Lower leg skin (tissue), 4 donors: ENCODE measurements around the gene ASMTL. TPM values are rescaled to one million over a fixed set of nuclear protein-coding genes. Genes with fewer than 3 reads are reported as not detected.

Experiments used
- DNase-seq, 2 donors: peaks; one replicate each; pipeline ENCODE4 v3.0.0-alpha.2; 2019; ENCODE audit warnings: low spot score in 2 of 2
- H3K4me3 ChIP-seq: fragments of 200-600 bp; sonication (generic); 2 replicates; pipeline ENCODE4 v1.5.1; 2017; ENCODE audit warnings: mild to moderate bottlenecking, low read depth; ENCODE audit not compliant: poor library complexity, severe bottlenecking
- POLR2A ChIP-seq, 2 donors: fragments of 450-650 bp; IDR thresholded peaks; one replicate each; pipeline ENCODE4 v1.6.1; 2016 to 2017; ENCODE audit warnings: antibody characterized with exemption in 2 of 2, mild to moderate bottlenecking in 1 of 2, moderate library complexity in 1 of 2
- WGBS, 2 donors: methylation state at CpG; one replicate each; pipeline ENCODE4 v1.1.5; 2018; 5-methylcytosine and 5-hydroxymethylcytosine counted together
- intact Hi-C: fragments of 100-400 bp; cut with DNase I; formaldehyde crosslinking; loops from one replicate; pipeline ENCODE4 v1.15.0; 2023; ENCODE audit warnings: low total_unique reads
- total RNA-seq, 4 donors: library from RNA; depleted of rRNA; stranded (reverse); fragments of >200 nt; gene quantifications; one replicate each; pipeline ENCODE4 v1.1.0, GENCODE V29; 2016
- TF ChIP-seq, protein P1 (sequence below), 3 donors: fragments of 450-650 bp; IDR thresholded peaks; one replicate each; pipeline ENCODE4 v1.5.1; 2016; ENCODE audit warnings: antibody characterized with exemption in 3 of 3, mild to moderate bottlenecking in 3 of 3, moderate library complexity in 2 of 3

The ASMTL gene
- total RNA-seq, 4 donors from 2014 or later: 24.8 to 35.9 (median 30.1) TPM

DNA sequence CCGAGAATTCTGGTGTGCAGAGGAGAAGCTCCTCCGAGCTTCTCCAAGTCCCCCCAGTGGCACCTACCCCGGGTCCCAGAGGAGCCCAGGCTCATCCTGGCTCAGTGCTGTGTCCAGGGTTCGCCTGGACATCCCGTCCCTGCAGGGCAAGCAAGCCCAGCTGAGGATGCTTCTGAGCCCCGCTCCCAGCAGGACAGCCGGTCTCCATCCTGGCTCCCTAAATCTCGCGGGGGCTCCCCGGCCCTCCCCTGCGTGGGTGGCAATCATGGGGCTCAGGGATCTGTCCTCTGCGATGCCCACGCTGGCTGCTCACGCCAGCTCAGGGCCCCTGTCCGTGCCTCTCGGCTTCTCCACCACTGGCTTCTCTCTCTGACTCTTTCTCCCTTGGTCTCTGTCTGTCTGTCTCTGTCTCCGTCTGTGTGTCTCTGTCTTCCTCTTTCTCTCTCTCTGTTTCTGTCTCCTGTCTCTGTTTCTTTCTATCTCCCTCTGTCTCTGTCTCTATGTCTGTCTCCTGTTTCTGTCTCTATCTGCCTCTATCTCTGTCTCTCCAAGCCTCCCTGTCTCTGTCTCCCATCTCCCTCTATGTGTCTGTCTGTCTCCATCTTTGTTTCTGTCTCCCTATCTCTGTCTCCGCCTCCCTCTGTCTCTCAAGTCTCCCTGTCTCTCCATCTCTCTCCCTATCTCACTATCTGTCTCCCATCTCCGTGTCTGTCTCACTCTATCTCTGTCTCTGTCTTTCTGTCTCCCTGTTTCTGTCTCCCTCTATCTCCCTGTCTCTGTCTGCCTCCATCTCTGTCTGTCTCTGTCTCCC, 33.0 kb downstream of the ASMTL start:
- no peak overlapping the region for H3K4me3 ChIP-seq
- no peak for DNase-seq
- TF ChIP-seq, protein P1, sequence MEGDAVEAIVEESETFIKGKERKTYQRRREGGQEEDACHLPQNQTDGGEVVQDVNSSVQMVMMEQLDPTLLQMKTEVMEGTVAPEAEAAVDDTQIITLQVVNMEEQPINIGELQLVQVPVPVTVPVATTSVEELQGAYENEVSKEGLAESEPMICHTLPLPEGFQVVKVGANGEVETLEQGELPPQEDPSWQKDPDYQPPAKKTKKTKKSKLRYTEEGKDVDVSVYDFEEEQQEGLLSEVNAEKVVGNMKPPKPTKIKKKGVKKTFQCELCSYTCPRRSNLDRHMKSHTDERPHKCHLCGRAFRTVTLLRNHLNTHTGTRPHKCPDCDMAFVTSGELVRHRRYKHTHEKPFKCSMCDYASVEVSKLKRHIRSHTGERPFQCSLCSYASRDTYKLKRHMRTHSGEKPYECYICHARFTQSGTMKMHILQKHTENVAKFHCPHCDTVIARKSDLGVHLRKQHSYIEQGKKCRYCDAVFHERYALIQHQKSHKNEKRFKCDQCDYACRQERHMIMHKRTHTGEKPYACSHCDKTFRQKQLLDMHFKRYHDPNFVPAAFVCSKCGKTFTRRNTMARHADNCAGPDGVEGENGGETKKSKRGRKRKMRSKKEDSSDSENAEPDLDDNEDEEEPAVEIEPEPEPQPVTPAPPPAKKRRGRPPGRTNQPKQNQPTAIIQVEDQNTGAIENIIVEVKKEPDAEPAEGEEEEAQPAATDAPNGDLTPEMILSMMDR (IDR thresholded peaks at IDR 0.05): no peak
- 94% methylated on average over 18 to 19 of the region's 19 CpGs for WGBS, 2 donors
- intact Hi-C loops: no loop called here

DNA sequence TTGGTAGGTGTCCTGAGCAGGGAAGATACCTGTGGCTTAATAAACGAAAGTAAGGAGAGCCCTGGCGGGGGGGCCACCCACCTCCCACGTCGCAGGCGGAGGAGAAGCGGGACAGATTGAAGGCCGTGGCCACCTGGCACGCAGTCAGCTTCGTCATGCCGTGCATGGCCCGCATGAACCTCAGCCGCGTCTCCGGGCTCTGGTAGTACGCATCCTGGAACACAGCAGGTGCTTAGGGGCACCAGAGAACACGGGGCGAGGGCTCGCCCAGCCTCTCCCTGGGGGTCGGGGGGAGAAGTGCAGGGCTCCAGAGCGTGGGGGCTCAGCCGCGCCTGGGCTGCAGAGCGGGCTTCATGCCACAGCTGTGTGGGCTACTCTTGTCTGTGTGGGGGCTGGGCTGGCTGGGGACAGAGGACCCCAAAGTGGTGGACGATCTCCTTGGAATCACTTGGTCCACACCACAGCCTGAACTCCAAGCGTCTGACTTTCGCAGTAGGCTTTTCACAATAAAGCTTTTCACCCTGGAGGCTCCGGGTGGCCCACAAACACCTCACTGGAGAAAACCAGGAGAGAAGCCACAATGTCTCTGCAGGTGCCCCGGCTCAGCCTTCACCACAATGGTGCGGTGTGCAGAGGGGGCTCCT, 33.7 kb downstream of the ASMTL start:
- no peak for DNase-seq
- no peak overlapping the region for H3K4me3 ChIP-seq
- intact Hi-C loops: no loop called here
- no peak for TF ChIP-seq POLR2A (IDR thresholded peaks at IDR 0.05)
- TF ChIP-seq, protein P1 (IDR thresholded peaks at IDR 0.05): no peak
- 92 to 95% methylated on average over 23 to 28 of the region's 29 CpGs for WGBS, 2 donors

DNA sequence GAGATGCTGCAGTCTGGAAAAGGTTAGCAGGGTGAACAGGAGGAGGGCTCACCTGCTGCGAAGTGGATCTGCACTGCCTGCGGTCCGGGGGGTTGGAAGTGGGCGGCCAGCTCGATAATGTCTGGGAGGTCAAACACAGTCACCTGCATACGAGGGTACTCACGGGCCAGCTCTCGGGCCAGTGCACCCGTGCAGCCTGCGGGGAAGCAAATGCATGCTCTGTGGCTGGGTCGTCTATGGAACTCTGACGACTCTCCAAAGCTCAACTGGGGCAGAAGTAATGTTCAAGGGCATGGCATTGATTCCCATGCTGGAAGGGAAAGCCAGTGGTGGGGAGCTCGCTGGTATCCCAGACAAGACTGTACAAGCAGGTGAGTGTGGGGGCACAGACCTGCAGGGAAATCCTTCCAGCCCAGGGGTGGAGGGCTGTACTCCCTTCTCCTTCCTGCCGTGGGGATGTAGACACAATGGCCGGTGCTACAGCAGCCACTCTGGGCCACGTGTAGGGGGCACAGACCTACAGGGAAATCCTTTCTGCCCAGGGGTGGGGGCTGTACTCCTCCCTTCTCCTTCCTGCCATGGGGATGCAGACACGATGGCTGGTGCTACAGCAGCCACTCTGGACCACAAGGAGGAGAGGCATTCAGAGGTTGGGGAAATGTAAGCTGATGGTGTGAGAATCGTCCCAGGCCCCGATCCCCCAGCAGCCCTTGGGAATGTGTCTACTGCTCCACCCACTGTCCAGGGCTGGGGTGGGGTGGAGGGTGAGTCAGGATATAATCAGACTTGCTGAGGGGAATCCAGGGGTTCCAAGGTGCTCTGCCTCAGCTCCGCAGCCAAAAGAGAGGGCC, 34.6 kb downstream of the ASMTL start:
- TF ChIP-seq, protein P1 (IDR thresholded peaks at IDR 0.05): no peak
- no peak for TF ChIP-seq POLR2A (IDR thresholded peaks at IDR 0.05)
- 96 to 99% methylated on average over 13 to 19 of the region's 20 CpGs for WGBS, 2 donors
- intact Hi-C loops: no loop called here
- H3K4me3 ChIP-seq: no peak overlapping the region
- DNase-seq: no peak

DNA sequence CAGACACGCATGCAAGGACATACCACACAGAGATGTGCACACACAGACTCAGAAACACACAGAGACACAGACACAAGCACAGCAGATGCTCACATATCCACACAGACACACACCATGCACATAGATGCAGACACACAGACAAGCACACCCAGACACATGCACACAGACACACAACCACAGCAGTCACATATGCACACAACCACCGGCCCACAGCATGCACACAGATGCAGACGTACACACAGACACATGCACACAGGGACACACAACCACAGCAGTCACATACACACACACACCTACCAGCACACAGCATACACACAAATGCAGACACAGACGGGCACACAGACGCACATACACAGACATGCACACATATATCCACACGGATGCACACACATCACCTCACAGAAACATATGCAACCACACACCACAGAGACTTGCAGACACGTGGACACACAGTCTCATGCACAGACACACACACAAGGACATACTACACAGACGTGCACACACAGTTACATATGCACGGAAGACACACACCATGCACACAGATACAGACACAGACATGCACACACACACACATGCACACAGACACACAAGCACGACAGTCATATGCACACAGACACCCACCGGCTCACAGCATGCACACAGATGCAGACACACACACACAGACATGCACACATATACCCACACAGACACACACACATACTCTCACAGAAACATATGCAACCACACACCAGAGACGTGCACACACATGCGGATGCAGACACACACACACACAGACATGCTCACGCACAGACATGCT, 35.5 kb downstream of the ASMTL start:
- no peak for DNase-seq
- H3K4me3 ChIP-seq: no peak overlapping the region
- intact Hi-C loops: no loop called here
- WGBS, 2 donors: 75 to 77% methylated on average over 14 of the region's 14 CpGs
- TF ChIP-seq, protein P1 (IDR thresholded peaks at IDR 0.05): no peak
- no peak for TF ChIP-seq POLR2A (IDR thresholded peaks at IDR 0.05)

DNA sequence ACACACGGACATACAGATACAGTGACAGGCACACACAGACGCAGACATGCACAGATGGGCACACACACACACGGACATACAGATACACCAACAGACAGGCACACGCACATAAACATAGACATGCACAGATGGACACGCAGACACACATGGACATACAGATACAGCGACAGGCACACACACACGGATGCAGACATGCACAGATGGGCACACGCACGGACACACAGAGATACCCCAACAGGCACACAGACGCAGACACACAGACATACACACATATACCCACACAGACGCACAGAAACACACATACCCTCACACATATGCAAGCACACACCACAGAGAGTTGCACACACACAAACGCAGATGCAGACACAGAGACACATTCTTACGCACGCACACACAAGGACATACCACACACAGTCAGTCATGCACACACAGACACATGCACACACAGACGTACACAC, 36.4 kb downstream of the ASMTL start:
- WGBS, 2 donors: 65 to 68% methylated on average over 15 of the region's 15 CpGs
- no peak overlapping the region for H3K4me3 ChIP-seq
- TF ChIP-seq, protein P1 (IDR thresholded peaks at IDR 0.05): no peak
- no peak for TF ChIP-seq POLR2A (IDR thresholded peaks at IDR 0.05)
- DNase-seq: no peak
- intact Hi-C loops: no loop called here
